Thyroid gland (tissue), 4 donors: ENCODE results near the gene SND1. TPM values are rescaled to one million over a fixed set of nuclear protein-coding genes. Genes with fewer than 3 reads are reported as not detected.
"Not testable (repeated sequence)": the region's sequence is repeated elsewhere in the genome, so short reads cannot be mapped to it uniquely, and the experiment has no call there.

Experiments used
- DNase-seq, 2 donors: peaks; one replicate each; pipeline ENCODE4 v3.0.0-alpha.2; 2019
- H3K27ac ChIP-seq, 3 donors: fragments of 200-600 bp; sonication (generic); 1 replicate in 2 of 3; 2 replicates in 1 of 3; pipeline ENCODE4 v1.5.1; 2016 to 2019; ENCODE audit warnings: mild to moderate bottlenecking in 1 of 3, moderate library complexity in 1 of 3
- H3K27me3 ChIP-seq: fragments of 200-600 bp; sonication (generic); one replicate; pipeline ENCODE4 v1.5.1; 2019
- H3K36me3 ChIP-seq, 2 donors: fragments of 200-600 bp; sonication (generic); one replicate each; pipeline ENCODE4 v1.5.1; 2016 to 2019
- H3K4me1 ChIP-seq, 2 donors: fragments of 200-600 bp; sonication (generic); one replicate each; pipeline ENCODE4 v1.5.1; 2017 to 2019
- H3K4me3 ChIP-seq, 3 donors: fragments of 200-600 bp; sonication (generic); replicated peaks in 1 of 3; 1 replicate in 2 of 3; 2 replicates in 1 of 3; pipeline ENCODE4 v1.5.1; 2016; ENCODE audit warnings: mild to moderate bottlenecking in 1 of 3
- H3K9me3 ChIP-seq: fragments of 200-600 bp; sonication (generic); one replicate; pipeline ENCODE4 v1.5.1; 2017
- POLR2A ChIP-seq, 2 donors: fragments of 450-650 bp; IDR thresholded peaks; one replicate each; pipeline ENCODE4 v1.6.1; 2017; ENCODE audit warnings: antibody characterized with exemption in 2 of 2, mild to moderate bottlenecking in 2 of 2, moderate library complexity in 1 of 2
- WGBS, 2 donors: methylation state at CpG; one replicate each; pipeline ENCODE4 v1.1.5; 2017; 5-methylcytosine and 5-hydroxymethylcytosine counted together
- intact Hi-C: fragments of 100-400 bp; cut with DNase I; formaldehyde crosslinking; loops from one replicate; pipeline ENCODE4 v1.15.1; 2023
- total RNA-seq, 4 donors: library from RNA; depleted of rRNA; stranded (reverse); fragments of >200 nt; gene quantifications; one replicate each; pipeline ENCODE4 v1.2.3, GENCODE V29; 2016
- TF ChIP-seq, protein P1 (sequence below), 6 experiments: fragments of 200-600 bp in 3 of 6; fragments of 450-650 bp in 3 of 6; sonication (generic) in 3 of 6; IDR thresholded peaks; one replicate each; pipeline ENCODE4 v1.5.1; 2016 to 2019; ENCODE audit warnings: antibody characterized with exemption in 6 of 6, mild to moderate bottlenecking in 2 of 6, inconsistent platforms in 1 of 6, moderate library complexity in 1 of 6

The SND1 gene
- total RNA-seq, 4 donors from 2014 or later = 126 to 167 (median 144) TPM

DNA sequence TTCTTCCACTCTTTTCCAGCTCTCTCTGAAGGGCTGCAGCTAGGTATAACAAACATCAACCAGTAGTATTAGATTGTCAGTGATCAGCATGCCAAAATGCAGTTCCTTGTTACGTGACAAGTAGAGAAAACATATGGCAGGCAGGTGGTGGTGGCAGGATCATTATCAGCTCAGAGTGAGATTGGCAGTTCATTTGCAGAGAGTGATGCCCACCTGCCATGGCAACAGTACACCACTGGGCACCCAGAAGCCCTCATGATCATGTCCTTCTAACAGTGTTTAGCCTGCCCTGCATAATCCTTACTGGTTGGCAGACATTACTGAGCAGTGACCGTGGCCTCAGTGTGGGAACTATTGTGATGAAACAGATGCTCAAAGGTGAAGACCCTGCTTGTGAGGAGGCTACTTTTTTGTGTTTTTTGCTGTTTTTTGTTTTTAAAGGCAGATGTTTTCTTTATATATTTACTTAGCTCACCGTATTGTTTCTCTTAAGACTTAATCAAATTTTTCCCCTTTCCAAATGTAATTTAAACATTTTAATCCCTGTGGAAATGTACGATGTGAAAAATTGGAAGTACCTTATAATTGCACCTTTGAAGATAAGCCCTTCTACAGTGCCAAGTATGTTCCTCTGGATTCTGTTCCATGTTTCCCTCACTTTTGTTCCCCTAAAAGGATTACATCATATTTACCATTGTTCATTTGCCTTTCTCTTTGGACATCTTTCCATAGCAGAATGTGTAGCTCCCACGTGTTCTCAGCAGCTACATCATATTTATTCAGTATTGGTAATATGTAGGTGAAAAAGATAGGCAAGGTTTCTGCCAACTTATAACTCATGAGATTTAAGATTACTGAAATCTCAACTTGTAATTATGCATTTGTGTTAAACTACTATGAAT, 179.6 kb downstream of the SND1 start:
- Histone ChIP-seq H3K27me3 (no peaks in the 10 kb centered on the region), H3K27ac (no peak overlapping the region), H3K36me3 (no peaks in the 10 kb centered on the region), H3K4me3 (no peak overlapping the region), H3K4me1 (no peaks in the 10 kb centered on the region), H3K9me3 (no peaks in the 10 kb centered on the region)
- intact Hi-C loops = no loop called here
- DNase-seq = no peak
- no peak for TF ChIP-seq POLR2A (IDR thresholded peaks at IDR 0.05)
- TF ChIP-seq, protein P1, sequence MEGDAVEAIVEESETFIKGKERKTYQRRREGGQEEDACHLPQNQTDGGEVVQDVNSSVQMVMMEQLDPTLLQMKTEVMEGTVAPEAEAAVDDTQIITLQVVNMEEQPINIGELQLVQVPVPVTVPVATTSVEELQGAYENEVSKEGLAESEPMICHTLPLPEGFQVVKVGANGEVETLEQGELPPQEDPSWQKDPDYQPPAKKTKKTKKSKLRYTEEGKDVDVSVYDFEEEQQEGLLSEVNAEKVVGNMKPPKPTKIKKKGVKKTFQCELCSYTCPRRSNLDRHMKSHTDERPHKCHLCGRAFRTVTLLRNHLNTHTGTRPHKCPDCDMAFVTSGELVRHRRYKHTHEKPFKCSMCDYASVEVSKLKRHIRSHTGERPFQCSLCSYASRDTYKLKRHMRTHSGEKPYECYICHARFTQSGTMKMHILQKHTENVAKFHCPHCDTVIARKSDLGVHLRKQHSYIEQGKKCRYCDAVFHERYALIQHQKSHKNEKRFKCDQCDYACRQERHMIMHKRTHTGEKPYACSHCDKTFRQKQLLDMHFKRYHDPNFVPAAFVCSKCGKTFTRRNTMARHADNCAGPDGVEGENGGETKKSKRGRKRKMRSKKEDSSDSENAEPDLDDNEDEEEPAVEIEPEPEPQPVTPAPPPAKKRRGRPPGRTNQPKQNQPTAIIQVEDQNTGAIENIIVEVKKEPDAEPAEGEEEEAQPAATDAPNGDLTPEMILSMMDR (IDR thresholded peaks at IDR 0.05) = no peak
- WGBS, 2 donors = 83 to 89% methylated on average over 5 of the region's 5 CpGs

DNA sequence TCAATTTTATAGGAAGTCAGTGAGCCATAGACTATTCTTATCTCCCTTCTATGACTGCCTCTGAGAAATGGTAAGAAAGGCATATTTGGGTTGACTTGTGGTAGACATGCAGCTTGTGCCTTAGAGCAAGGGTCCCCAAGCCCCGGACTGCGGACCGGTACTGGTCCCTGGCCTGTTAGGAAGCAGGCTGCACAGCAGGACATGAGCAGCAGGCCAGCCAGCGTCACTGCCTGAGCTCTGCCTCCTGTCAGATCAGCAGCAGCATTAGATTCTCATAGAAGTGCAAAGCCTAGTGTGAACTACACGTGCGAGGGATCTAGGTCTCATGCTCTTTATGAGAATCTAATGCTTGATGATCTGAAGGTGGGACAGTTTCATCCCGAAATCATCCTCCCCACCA, 180.6 kb downstream of the SND1 start:
- DNase-seq = no peak
- WGBS, 2 donors = 97% methylated on average over 5 to 7 of the region's 7 CpGs
- TF ChIP-seq POLR2A (IDR thresholded peaks at IDR 0.05) = no peak
- no peaks in the 10 kb centered on the region for H3K36me3 ChIP-seq
- no peaks in the 10 kb centered on the region for H3K4me1 ChIP-seq
- intact Hi-C loops = no loop called here
- no peaks in the 10 kb centered on the region for H3K27me3 ChIP-seq
- no peaks in the 10 kb centered on the region for H3K9me3 ChIP-seq
- no peak overlapping the region for H3K4me3 ChIP-seq
- H3K27ac ChIP-seq = no peak overlapping the region

DNA sequence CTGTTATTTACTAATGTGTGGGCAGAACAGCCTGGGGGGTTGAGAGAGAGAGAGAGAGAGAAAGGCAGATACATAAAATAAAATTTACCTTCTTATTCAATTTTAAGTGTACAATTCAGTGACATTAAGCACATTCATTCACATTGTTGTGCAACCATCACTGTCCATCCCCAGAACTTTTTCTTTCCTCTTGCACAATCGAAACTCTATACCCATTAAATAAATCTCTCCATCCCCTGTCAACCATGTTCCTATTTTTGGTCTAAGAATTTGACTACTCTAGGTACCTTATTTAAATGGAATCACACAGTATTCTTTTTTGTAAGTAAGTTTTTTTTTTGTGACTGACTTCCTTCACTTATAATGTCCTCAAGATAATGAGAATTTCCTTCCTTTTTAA, 181.6 kb downstream of the SND1 start:
- intact Hi-C loops = no loop called here
- Histone ChIP-seq H3K27ac (no peak overlapping the region), H3K27me3 (no peaks in the 10 kb centered on the region), H3K4me1 (no peaks in the 10 kb centered on the region), H3K36me3 (no peaks in the 10 kb centered on the region), H3K9me3 (no peaks in the 10 kb centered on the region), H3K4me3 (no peak overlapping the region)
- TF ChIP-seq, protein P1 (IDR thresholded peaks at IDR 0.05) = no peak
- TF ChIP-seq POLR2A (IDR thresholded peaks at IDR 0.05) = no peak
- WGBS, 2 donors = 77 to 87% methylated on average over 1 of the region's 1 CpG
- DNase-seq = no peak

DNA sequence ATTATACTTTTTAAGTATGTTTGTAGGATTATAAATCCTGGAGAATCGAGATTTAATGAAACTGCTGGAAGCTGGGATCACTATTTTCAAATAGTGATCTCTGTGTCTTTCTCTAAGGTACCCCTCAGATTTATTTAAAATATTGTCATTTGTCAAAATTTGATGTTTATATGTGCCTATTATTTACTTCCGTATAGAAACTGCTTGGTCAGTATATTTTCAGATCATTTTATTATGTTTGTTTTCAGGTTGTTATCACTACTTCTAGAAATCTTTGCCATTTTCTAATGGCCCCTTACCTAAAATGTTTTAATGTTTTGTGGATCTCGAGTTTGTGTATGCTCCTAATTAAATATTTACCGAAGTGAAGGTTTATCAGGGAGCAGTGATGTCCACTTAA, 183.7 kb downstream of the SND1 start:
- H3K4me3 ChIP-seq = no peak overlapping the region
- H3K27me3 ChIP-seq = no peaks in the 10 kb centered on the region
- intact Hi-C loops = no loop called here
- no peak overlapping the region for H3K27ac ChIP-seq
- no peaks in the 10 kb centered on the region for H3K4me1 ChIP-seq
- DNase-seq = no peak
- H3K36me3 ChIP-seq = no peaks in the 10 kb centered on the region
- TF ChIP-seq, protein P1 (IDR thresholded peaks at IDR 0.05) = no peak
- TF ChIP-seq POLR2A (IDR thresholded peaks at IDR 0.05) = no peak
- no peaks in the 10 kb centered on the region for H3K9me3 ChIP-seq
- 96 to 98% methylated on average over 4 of the region's 4 CpGs for WGBS, 2 donors

DNA sequence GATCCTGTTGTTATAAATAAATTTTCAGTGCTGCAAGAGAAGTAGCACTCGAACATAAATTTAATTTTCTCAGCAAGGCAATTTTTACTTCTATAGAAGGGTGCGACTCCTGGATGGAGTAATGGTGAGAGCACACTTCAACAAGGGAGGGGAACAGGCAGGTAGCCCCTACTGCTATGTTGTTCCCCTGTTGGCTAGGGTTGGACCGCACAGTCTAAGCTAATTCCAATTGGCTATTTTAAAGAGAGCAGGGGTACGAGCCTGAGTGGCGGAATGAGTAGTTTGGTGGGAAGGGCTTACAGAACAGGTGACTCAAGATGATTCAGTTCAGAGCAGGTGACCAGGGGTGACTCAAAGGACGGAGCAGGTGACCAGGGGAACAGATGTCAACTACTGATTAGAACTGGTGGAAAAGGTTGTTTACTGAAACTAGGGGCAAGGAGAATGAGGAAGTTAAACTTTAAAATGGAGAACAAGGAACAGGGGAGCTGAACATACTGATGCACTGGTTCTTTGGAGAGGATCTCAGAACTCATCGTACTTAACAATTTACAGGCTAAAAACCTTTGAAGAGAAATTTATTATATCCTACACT, 185.9 kb downstream of the SND1 start:
- DNase-seq, H3K27ac ChIP-seq, H3K4me3 ChIP-seq, intact Hi-C loops, H3K36me3 ChIP-seq, H3K4me1 ChIP-seq, H3K27me3 ChIP-seq, H3K9me3 ChIP-seq: not testable (repeated sequence)
- 96 to 98% methylated on average over 7 of the region's 7 CpGs for WGBS, 2 donors

DNA sequence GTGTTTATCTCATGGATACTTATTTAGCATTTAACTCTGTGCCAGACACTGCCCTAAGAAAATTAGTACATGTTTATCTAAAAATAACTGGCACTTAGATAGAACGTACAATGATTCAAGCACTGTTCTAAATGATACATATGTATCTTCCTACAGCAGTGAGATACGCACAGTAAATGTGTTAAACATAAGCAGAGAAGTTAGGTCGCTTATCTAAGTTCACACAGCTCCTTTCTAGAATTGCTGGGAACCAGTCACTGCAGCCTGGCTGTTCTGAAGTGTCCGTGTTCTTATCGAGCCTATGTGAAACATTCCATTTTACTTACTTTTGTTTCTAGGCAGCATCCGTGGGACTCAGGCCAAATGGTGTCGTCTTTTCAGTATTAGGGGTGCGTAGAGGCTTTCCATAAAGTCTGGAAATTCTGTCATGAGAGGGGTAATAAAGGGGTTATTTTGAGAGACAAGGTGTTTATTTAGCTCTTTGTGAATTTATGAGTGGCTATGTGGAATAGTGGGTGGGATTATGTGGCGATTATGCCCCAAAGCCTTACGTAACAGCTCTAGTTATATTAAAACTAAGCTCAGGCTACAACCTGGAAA, 186.9 kb downstream of the SND1 start:
- H3K27ac ChIP-seq = no peak overlapping the region
- H3K9me3 ChIP-seq = no peaks in the 10 kb centered on the region
- TF ChIP-seq, protein P1 (IDR thresholded peaks at IDR 0.05) = no peak
- no peak for TF ChIP-seq POLR2A (IDR thresholded peaks at IDR 0.05)
- H3K36me3 ChIP-seq = no peaks in the 10 kb centered on the region
- intact Hi-C loops = no loop called here
- H3K4me1 ChIP-seq = peaks cover 7 to 9% of the 10 kb centered on the region in 2 donors
- no peak overlapping the region for H3K4me3 ChIP-seq
- no peaks in the 10 kb centered on the region for H3K27me3 ChIP-seq
- WGBS, 2 donors = 90 to 92% methylated on average over 10 of the region's 10 CpGs
- DNase-seq = no peak
